Measurements from ENCODE around the gene NR6A1.

NR6A1 gene

DNA sequence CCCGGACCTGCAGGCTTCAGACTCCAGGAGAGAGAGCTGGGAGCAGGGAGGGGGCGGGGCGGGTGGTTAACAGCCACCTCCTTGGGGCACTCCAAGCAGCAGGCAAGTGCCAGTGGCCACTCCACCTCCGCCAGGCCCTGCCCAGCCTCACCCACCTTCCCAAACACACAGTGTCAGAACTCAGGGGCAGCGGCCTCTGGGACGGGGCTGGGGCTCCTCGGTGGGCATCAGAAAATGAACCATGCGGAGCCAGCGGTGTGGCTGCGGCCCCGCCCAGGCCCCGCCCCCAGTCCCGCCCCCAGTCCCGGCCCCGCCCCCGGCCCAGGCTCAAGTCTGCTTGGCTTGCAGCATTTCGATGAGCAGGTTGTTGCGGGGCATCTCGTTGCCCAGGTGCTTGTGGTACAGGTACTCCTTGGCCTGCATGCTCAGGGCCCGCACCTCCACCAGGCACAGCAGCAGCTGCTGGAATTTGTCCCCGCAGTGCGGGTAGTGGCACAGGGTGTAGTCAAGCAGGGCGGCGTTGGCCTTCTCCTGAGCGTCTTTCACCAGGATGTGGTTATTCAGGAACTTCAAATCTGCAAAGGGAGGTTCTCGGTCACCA, 288.6 kb downstream of the NR6A1 start:
- H3K36me3 ChIP-seq (ENCODE audit: control insufficient read depth, low read length): no peaks in the 10 kb centered on the region
- H3F3A ChIP-seq (ENCODE audit: control insufficient read depth, insufficient read depth): no peaks in the 10 kb centered on the region
- no peaks in the 10 kb centered on the region for H3K79me2 ChIP-seq (ENCODE audit: control insufficient read depth, low read length)
- no peaks in the 10 kb centered on the region for H3K9me2 ChIP-seq (replicated peaks; ENCODE audit: control insufficient read depth, low read length)
- H3K27me3 ChIP-seq (ENCODE audit: control insufficient read depth, low read length): no peaks in the 10 kb centered on the region
- TF ChIP-seq, protein P1, sequence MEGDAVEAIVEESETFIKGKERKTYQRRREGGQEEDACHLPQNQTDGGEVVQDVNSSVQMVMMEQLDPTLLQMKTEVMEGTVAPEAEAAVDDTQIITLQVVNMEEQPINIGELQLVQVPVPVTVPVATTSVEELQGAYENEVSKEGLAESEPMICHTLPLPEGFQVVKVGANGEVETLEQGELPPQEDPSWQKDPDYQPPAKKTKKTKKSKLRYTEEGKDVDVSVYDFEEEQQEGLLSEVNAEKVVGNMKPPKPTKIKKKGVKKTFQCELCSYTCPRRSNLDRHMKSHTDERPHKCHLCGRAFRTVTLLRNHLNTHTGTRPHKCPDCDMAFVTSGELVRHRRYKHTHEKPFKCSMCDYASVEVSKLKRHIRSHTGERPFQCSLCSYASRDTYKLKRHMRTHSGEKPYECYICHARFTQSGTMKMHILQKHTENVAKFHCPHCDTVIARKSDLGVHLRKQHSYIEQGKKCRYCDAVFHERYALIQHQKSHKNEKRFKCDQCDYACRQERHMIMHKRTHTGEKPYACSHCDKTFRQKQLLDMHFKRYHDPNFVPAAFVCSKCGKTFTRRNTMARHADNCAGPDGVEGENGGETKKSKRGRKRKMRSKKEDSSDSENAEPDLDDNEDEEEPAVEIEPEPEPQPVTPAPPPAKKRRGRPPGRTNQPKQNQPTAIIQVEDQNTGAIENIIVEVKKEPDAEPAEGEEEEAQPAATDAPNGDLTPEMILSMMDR (IDR thresholded peaks at IDR 0.05; ENCODE audit: low read depth, low read length, poor library complexity, severe bottlenecking): no peak
- no peak for TF ChIP-seq EZH2phosphoT487 (IDR thresholded peaks at IDR 0.05; ENCODE audit: borderline replicate concordance, low read length)
- no peaks in the 10 kb centered on the region for H4K20me1 ChIP-seq (ENCODE audit: control insufficient read depth, insufficient read depth, low read depth, low read length)
- no peaks in the 10 kb centered on the region for H3K9me3 ChIP-seq (ENCODE audit: control insufficient read depth, insufficient read depth, low read length)
- no peak overlapping the region for H3K27ac ChIP-seq (ENCODE audit: low read depth, low read length)
- no peak overlapping the region for H3K4me3 ChIP-seq (ENCODE audit: low read length)
- no peak overlapping the region for H3K4me2 ChIP-seq (ENCODE audit: low read length)
- H3K4me1 ChIP-seq (ENCODE audit: control insufficient read depth, low read length): peaks cover 8% of the 10 kb centered on the region

DNA sequence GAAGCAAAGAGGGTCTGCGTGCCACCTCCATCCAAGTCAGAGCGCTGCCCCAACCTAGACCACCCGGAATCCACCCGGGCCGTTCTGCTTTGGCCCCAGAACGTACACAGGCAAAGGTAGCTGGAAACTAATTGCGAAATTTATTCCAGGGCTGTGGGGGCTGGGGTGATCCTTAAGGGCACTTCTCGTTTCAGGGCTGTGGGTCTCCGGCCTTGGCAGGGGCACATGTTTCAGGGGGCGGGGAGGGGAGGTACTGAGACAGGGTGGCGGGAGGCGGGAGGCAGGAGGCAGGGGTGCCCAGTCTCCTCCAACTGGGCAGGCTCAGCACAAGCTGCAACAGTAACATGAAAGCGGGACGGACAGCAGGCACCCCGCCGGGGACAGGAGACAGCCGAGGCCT, 290.0 kb downstream of the NR6A1 start:
- H3F3A ChIP-seq (ENCODE audit: control insufficient read depth, insufficient read depth): no peaks in the 10 kb centered on the region
- H3K4me1 ChIP-seq (ENCODE audit: control insufficient read depth, low read length): peaks cover 12% of the 10 kb centered on the region
- H3K36me3 ChIP-seq (ENCODE audit: control insufficient read depth, low read length): no peaks in the 10 kb centered on the region
- no peak overlapping the region for H3K4me3 ChIP-seq (ENCODE audit: low read length)
- no peaks in the 10 kb centered on the region for H4K20me1 ChIP-seq (ENCODE audit: control insufficient read depth, insufficient read depth, low read depth, low read length)
- TF ChIP-seq EZH2phosphoT487 (IDR thresholded peaks at IDR 0.05; ENCODE audit: borderline replicate concordance, low read length): no peak
- TF ChIP-seq, protein P1 (IDR thresholded peaks at IDR 0.05; ENCODE audit: low read depth, low read length, poor library complexity, severe bottlenecking): no peak
- H3K27ac ChIP-seq (ENCODE audit: low read depth, low read length): no peak overlapping the region
- no peaks in the 10 kb centered on the region for H3K9me2 ChIP-seq (replicated peaks; ENCODE audit: control insufficient read depth, low read length)
- H3K79me2 ChIP-seq (ENCODE audit: control insufficient read depth, low read length): no peaks in the 10 kb centered on the region
- no peaks in the 10 kb centered on the region for H3K27me3 ChIP-seq (ENCODE audit: control insufficient read depth, low read length)
- H3K9me3 ChIP-seq (ENCODE audit: control insufficient read depth, insufficient read depth, low read length): no peaks in the 10 kb centered on the region
- H3K4me2 ChIP-seq (ENCODE audit: low read length): no peak overlapping the region

DNA sequence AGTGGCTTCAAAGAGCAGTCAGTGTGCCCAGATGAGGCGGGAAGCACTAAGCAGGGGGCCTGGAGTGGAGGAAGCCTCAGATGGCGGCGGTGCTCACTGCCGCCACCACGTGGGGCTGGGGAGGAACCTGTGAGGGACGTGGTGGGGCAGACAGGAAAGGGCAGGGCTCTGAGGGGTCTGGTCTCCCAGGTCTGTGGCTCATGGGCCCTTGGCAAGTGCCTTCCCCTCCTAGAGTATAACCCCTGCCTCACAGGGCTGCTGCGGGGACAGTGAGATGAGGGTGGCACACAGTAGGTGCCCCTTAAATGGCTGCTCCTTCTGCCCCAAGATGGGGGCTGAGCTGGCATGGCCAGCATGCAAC, 290.5 kb downstream of the NR6A1 start:
- Histone ChIP-seq H3K36me3 (ENCODE audit: control insufficient read depth, low read length) (no peaks in the 10 kb centered on the region), H3K79me2 (ENCODE audit: control insufficient read depth, low read length) (no peaks in the 10 kb centered on the region), H3K4me2 (ENCODE audit: low read length) (peak overlapping the region; percentile 48), H3K27me3 (ENCODE audit: control insufficient read depth, low read length) (no peaks in the 10 kb centered on the region), H3K4me1 (ENCODE audit: control insufficient read depth, low read length) (peaks cover 14% of the 10 kb centered on the region), H3F3A (ENCODE audit: control insufficient read depth, insufficient read depth) (no peaks in the 10 kb centered on the region), H3K9me2 (replicated peaks; ENCODE audit: control insufficient read depth, low read length) (no peaks in the 10 kb centered on the region), H3K27ac (ENCODE audit: low read depth, low read length) (no peak overlapping the region), H4K20me1 (ENCODE audit: control insufficient read depth, insufficient read depth, low read depth, low read length) (no peaks in the 10 kb centered on the region), H3K9me3 (ENCODE audit: control insufficient read depth, insufficient read depth, low read length) (no peaks in the 10 kb centered on the region), H3K4me3 (ENCODE audit: low read length) (0 out of 2 replicates have a peak overlapping the region, but pooled peaks have one; percentile 12)
- no peak for TF ChIP-seq EZH2phosphoT487 (IDR thresholded peaks at IDR 0.05; ENCODE audit: borderline replicate concordance, low read length)
- TF ChIP-seq, protein P1 (IDR thresholded peaks at IDR 0.05; ENCODE audit: low read depth, low read length, poor library complexity, severe bottlenecking): peak; percentile 90
